ENCODE results near the gene RAP2A. TPM values are rescaled to one million over a fixed set of nuclear protein-coding genes. Genes with fewer than 3 reads are reported as not detected.

RAP2A gene
- total RNA-seq, 1 experiment from 2014 or later: 42.9 TPM

DNA sequence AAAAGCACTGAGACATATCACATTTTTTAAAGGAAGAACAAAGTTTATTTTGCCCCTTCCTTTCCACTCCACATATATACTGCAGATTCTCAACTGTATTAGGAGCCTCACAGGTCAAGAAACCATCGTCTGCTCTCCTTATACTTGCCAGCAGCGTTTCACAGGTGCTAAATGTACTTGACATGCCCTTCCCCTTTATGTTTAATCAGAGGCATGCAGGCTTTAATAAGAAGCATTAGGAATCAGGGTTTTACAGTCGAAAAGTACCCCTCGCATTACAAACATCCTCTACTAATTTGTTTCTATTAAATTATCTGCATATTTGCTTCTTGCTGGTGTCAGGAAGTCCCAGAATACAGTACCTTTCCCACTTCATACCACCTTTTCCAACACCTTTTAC is 3.7 kb upstream of the RAP2A start:
- Histone ChIP-seq H3K4me3 (no peak overlapping the region), H3K4me1 (replicated peaks) (peaks cover 7% of the 10 kb centered on the region), H3K27me3 (replicated peaks) (no peaks in the 10 kb centered on the region; the same call in 1 of the 2 replicates), H3K36me3 (peaks cover 3% of the 10 kb centered on the region), H3K27ac (no peak overlapping the region), H3K9me3 (replicated peaks) (no peaks in the 10 kb centered on the region)
- no peak for DNase-seq (ENCODE audit: low read depth in 1 of 2, low spot score in 2 of 2)

DNA sequence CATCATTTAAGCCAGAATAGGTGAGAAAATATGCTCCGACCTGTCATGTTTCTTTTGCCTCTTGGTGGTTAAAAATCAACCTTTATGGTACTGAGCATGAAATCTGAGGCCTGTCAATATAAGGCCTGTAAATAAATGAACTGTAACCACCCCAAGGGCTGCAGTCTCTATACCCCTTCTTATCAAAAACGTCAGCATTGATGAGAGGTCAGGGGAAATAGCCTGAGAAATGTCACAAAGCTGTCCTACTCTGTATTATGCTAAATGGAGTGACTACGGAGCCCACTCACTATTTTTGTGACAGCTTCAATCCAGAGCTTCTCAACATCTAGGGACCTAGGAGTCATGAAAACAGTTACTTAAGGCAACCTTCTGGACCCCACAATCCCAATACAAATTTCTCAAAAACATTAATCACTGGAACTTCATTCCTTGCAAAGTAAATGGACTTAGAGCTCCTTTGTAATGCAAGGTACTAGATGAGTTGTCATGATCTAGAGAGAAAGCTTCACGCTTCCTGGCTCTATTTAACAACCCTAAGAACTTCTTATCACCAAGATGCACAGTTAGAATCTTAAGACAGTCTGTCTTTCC is 2.7 kb upstream of the RAP2A start:
- Histone ChIP-seq H3K9me3 (replicated peaks) (no peaks in the 10 kb centered on the region), H3K36me3 (peaks cover 8% of the 10 kb centered on the region), H3K4me1 (replicated peaks) (peaks cover 14% of the 10 kb centered on the region), H3K27ac (no peak overlapping the region), H3K4me3 (no peak overlapping the region), H3K27me3 (replicated peaks) (no peaks in the 10 kb centered on the region; the same call in 1 of the 2 replicates)
- no peak for DNase-seq (ENCODE audit: low read depth in 1 of 2, low spot score in 2 of 2)

DNA sequence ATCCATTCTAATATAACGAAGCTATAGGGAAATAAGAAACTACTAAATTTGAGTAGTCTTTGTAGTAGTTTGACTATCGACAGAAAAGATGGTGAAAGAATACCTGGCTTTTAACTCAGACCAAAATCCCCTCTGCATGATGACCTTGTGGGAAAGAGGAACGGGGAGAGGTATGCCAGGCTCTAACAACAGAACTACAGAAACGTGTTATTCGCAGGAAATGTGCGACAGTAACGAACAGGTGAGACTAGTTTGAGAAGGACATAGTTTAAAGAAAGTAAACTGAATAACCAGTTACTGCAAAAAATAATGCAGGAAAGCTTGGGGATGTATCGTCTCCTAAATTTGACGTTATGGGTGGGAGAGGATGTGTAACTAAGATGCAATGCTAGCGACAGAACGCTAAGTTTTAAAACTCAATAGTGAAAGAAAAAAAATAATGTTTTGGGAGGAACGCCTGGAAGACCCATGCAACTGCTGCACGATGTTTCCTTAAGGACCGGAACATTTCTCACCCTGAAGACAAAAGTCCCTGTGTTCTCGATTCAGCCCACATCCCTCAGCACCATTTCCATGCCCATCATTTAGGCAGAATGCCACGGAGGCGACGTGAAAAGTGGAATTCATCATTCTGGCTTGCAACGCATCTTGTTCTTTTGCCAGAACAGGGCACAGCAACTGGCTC is 1.6 kb upstream of the RAP2A start:
- Histone ChIP-seq H3K36me3 (peaks cover 14% of the 10 kb centered on the region), H3K27me3 (replicated peaks) (no peaks in the 10 kb centered on the region; the same call in 1 of the 2 replicates), H3K4me1 (replicated peaks) (peaks cover 17% of the 10 kb centered on the region), H3K9me3 (replicated peaks) (no peaks in the 10 kb centered on the region), H3K27ac (peak overlapping the region; percentile 16; the same call in 1 of the 2 replicates), H3K4me3 (peak overlapping the region; percentile 77)
- DNase-seq (ENCODE audit: low read depth in 1 of 2, low spot score in 2 of 2): no peak

DNA sequence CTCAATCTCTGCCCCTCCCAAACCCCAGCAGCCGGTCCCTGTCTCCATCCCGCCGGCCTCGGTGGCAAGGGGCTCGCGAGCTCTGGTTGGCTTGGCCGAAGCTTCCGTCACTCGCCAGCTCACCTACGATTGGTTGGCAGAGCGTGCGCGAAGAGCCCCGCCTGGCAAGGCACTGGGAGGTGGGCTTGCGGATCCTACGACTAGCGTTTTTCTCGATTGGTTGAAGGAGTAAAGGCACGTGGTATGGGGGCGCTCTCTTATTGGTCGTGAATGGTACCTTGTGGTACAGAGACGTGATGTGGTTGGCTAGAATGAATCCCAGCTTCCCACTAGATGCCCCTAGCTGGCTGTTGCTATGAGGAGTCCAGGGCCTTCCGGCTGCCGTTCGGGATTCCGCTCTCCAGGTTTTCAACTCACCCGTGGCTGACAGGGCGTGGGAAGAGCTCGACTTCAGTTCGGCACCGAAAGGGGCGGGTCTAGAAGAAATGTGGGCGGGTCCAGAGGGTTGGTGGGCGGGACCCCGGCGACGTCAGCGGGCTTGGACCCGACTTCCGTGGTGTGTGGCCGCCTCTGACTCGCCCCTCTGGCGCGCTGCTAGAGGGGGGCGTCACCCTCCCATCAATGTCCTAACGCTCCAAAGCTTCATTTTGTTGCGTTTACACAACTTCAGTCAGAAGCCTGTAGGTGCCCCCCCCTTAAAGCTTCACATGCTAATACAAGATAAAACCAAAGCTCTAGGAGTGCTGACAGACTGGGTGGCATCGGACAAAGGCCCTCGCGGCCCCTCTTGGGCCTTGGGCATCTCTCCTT is 847 bp upstream of the RAP2A start:
- no peaks in the 10 kb centered on the region for H3K27me3 ChIP-seq (replicated peaks)
- no peaks in the 10 kb centered on the region for H3K9me3 ChIP-seq (replicated peaks)
- H3K4me1 ChIP-seq (replicated peaks): peaks cover 17% of the 10 kb centered on the region
- peaks cover 18% of the 10 kb centered on the region for H3K36me3 ChIP-seq
- H3K27ac ChIP-seq: peak overlapping the region; percentile 100
- H3K4me3 ChIP-seq: peak overlapping the region; percentile 77
- DNase-seq (ENCODE audit: low read depth in 1 of 2, low spot score in 2 of 2): peak; percentile 99 to 100

DNA sequence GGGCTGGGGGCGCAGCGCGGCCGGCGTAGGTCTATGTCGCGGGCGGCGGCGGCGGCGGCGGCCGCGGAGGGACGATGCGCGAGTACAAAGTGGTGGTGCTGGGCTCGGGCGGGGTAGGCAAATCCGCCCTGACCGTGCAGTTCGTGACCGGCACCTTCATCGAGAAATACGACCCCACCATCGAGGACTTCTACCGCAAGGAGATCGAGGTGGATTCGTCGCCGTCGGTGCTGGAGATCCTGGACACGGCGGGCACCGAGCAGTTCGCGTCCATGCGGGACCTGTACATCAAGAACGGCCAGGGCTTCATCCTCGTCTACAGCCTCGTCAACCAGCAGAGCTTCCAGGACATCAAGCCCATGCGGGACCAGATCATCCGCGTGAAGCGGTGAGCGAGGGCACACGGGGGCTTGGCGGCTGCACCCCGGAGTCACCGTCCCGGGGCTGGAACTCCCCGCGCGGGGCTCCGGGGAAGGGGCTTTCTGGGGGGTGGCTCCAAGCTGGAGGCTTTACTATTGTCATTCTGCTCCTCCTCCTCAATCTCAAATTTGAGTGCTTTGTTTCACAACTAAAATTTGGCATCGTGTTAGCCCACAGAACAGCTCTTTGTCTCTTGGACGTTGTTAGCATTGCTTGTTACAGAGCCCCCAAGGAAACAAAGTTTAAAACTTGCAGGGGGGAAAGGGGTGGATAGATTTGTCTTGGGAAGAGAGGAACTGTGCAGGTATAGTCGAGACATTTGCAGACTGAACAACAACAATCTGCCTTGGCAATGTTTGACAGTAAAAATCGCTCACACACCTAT is 630 bp downstream of the RAP2A start:
- H3K9me3 ChIP-seq (replicated peaks): no peaks in the 10 kb centered on the region
- H3K4me1 ChIP-seq (replicated peaks): peaks cover 17% of the 10 kb centered on the region
- no peaks in the 10 kb centered on the region for H3K27me3 ChIP-seq (replicated peaks)
- peaks cover 29% of the 10 kb centered on the region for H3K36me3 ChIP-seq
- peak; percentile 54 to 57 for DNase-seq (ENCODE audit: low read depth in 1 of 2, low spot score in 2 of 2)
- H3K27ac ChIP-seq: peak overlapping the region; percentile 5; the same call in 1 of the 2 replicates
- peak overlapping the region; percentile 77 for H3K4me3 ChIP-seq

DNA sequence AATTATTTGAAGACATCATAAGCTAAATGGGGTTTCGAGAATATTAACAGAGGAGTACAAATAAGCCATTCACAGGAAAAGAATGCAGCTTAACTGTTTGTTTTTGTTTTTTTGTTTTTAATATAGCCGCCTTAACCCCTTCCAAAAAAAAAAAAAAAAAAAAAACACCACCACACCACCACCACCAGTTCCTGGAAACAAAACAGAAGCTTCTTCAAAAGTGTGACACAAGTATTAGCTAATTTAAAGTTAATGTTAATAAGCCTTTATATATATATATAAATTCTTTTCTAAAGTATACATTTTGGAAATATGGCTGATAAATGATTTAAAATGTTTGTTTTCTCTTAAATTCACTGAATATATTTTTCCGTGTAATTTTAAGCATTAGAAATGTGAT is 1.4 kb downstream of the RAP2A start:
- H3K36me3 ChIP-seq: peaks cover 29% of the 10 kb centered on the region
- no peak overlapping the region for H3K27ac ChIP-seq
- peak overlapping the region; percentile 77 for H3K4me3 ChIP-seq
- H3K27me3 ChIP-seq (replicated peaks): no peaks in the 10 kb centered on the region
- DNase-seq (ENCODE audit: low read depth in 1 of 2, low spot score in 2 of 2): no peak
- H3K4me1 ChIP-seq (replicated peaks): peaks cover 17% of the 10 kb centered on the region
- no peaks in the 10 kb centered on the region for H3K9me3 ChIP-seq (replicated peaks)

DNA sequence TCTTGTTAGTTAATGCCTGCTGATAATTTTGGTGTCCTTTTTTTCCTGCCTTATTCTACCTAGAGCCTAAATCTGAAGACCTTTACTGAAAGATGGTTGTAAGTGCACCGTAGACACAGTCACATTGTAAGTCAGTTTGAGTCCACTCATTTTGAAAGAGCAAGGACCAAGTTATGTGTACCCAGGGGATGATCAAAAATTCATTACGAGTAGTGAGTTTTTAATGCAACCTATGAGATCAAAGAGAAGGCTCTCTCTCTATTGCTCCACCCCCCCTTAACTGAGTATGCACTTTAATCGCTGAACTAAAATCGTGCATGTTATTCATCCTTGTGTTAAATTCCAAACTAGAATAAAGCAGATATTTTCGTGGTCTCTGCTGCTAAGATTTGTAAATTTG is 1.8 kb downstream of the RAP2A start:
- Histone ChIP-seq H3K27ac (no peak overlapping the region), H3K36me3 (peaks cover 29% of the 10 kb centered on the region), H3K4me3 (peak overlapping the region; percentile 20), H3K27me3 (replicated peaks) (no peaks in the 10 kb centered on the region), H3K9me3 (replicated peaks) (no peaks in the 10 kb centered on the region), H3K4me1 (replicated peaks) (peaks cover 17% of the 10 kb centered on the region)
- DNase-seq (ENCODE audit: low read depth in 1 of 2, low spot score in 2 of 2): peak in 1 of 2 experiments; percentile 10

DNA sequence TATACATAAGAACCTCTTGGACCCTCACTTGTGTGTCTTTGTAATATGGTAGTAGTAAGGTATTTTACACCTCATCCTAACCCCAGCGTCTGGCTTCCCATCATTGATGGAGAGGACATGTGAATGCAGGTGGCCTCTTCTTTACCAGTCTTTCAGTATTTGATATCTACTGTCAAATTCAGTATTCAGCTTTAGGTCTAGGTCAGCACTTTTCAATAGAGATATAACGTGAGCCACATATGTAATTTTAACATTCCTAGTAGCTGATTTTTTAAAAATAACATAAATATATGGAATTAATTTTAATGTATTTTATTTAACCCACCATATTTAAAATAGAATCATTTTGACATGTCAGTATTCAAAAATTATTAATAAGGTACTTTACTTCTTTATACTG is 2.9 kb downstream of the RAP2A start:
- Histone ChIP-seq H3K4me3 (no peak overlapping the region), H3K27ac (no peak overlapping the region), H3K4me1 (replicated peaks) (peaks cover 17% of the 10 kb centered on the region), H3K36me3 (peaks cover 29% of the 10 kb centered on the region), H3K27me3 (replicated peaks) (no peaks in the 10 kb centered on the region), H3K9me3 (replicated peaks) (no peaks in the 10 kb centered on the region)
- DNase-seq (ENCODE audit: low read depth in 1 of 2, low spot score in 2 of 2): no peak

DNA sequence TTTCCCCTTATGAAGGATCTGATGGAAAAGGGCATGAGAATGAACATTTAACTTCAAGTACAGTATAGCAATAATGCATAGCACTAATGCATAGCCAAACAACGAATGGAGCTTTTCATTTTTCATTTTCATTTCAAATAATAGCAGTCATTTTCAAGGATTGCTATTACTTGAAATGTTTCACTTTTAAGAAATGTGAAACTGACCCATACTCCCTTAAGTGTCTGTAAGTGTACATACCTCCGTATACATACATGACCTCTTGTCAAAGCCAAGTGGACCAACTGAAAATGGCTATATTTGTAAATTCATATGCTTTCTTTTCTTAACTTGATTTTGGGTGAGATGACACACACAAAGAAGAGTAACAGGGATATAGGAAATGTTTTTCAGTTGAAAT is 3.8 kb downstream of the RAP2A start:
- DNase-seq (ENCODE audit: low read depth in 1 of 2, low spot score in 2 of 2): no peak
- H3K4me1 ChIP-seq (replicated peaks): peaks cover 12% of the 10 kb centered on the region
- H3K4me3 ChIP-seq: no peak overlapping the region
- H3K27me3 ChIP-seq (replicated peaks): no peaks in the 10 kb centered on the region
- peaks cover 29% of the 10 kb centered on the region for H3K36me3 ChIP-seq
- H3K27ac ChIP-seq: no peak overlapping the region
- H3K9me3 ChIP-seq (replicated peaks): no peaks in the 10 kb centered on the region

DNA sequence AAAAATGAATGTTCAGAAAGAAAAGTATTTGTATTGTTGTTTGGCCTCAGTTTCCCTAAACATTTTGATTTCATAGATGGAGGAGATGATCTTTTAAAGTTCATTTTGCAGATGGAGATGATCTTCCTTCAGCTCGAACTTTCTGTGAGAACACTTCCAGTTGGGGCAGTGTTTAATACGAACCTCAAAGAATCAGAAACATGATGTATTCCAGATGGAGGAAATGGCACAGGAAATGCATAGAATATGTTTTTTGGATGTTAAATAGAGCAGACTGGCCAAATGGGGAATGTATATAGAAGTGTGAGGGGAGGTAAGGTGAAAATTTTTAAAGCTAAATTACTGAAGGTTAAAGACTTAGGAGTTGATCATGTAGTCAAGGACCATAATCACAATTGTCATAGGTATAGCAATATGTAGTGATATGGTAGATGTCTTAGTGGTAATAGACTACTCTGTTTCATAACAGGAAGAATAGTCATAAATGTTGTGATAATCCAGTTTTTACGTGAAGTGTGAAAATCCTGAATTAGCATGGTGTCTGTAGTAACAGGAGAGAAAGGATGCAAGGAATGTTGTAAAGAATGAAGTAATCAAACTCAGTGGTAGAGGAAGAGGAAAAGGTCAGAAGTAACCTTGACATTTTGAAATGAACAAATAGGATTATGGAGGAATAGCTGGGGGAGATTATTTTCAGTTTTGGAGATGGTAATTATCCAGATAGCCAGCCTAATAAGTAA is 5.1 kb downstream of the RAP2A start:
- Histone ChIP-seq H3K9me3 (replicated peaks) (no peaks in the 10 kb centered on the region), H3K27me3 (replicated peaks) (no peaks in the 10 kb centered on the region), H3K27ac (no peak overlapping the region), H3K4me1 (replicated peaks) (peaks cover 10% of the 10 kb centered on the region), H3K4me3 (no peak overlapping the region), H3K36me3 (peaks cover 26% of the 10 kb centered on the region)
- no peak for DNase-seq (ENCODE audit: low read depth in 1 of 2, low spot score in 2 of 2)

DNA sequence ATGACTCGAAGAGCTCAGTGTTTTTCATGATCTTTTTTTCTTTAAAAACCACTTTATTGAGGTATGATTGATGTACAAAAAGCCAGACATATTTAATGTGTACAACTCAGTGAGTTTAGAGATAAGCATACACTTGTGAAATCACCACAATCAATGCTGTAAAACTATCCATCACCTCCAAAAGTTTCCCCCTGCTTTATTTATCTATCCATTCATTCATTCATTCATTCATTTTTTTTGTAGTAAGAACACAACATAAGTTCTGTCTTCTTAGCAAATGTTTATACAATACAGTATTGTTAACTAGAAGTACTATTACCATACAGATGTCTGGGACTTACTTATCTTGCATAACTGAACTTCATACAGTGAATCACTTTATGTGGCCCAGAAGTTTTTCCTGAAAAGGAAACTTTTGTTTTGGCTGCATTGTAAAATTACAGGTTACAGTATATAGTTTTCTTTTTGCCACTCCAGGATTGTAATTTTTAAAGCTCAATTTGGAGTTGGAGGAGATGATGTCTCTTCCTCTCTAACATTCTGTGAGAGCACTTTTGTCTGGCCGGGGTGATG is 6.7 kb downstream of the RAP2A start:
- no peak for DNase-seq (ENCODE audit: low read depth in 1 of 2, low spot score in 2 of 2)
- H3K4me1 ChIP-seq (replicated peaks): peaks cover 8% of the 10 kb centered on the region
- no peaks in the 10 kb centered on the region for H3K9me3 ChIP-seq (replicated peaks)
- no peaks in the 10 kb centered on the region for H3K27me3 ChIP-seq (replicated peaks)
- H3K27ac ChIP-seq: no peak overlapping the region
- peaks cover 29% of the 10 kb centered on the region for H3K36me3 ChIP-seq
- no peak overlapping the region for H3K4me3 ChIP-seq

DNA sequence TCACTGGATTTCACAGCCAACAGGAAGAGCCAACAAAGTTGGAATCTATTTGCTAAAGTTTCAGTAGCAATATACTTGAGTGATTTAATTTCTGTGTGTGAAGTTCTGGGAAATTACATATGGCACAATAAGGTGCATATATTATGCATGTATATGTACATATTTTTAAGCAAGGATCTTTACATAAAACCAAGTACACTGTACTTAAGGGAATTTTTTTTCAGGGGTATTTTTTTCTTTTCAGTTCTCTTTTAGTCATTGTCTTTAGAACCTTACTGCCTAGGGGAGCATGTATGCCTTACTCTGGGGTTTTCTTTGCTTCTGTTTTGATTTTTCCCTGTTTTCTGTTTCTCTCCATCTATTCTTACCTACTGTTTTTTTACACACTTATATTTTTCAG is 7.4 kb downstream of the RAP2A start:
- no peak overlapping the region for H3K4me3 ChIP-seq
- H3K9me3 ChIP-seq (replicated peaks): no peaks in the 10 kb centered on the region
- DNase-seq (ENCODE audit: low read depth in 1 of 2, low spot score in 2 of 2): no peak
- H3K27ac ChIP-seq: no peak overlapping the region
- peaks cover 1% of the 10 kb centered on the region; the same call in 1 of the 2 replicates for H3K4me1 ChIP-seq (replicated peaks)
- H3K27me3 ChIP-seq (replicated peaks): no peaks in the 10 kb centered on the region
- H3K36me3 ChIP-seq: peaks cover 24% of the 10 kb centered on the region

All from SJSA1 (cell line).